GM18868 (cell line): ENCODE results near the gene FBXO47.

Source experiments
- ATAC-seq: cut with Tn5 transposase; IDR thresholded peaks from one replicate; pipeline ENCODE4 v1.9.1; 2021; ENCODE audit warnings: mild to moderate bottlenecking, moderate library complexity; ENCODE audit not compliant: unreplicated experiment

The FBXO47 gene, protein sequence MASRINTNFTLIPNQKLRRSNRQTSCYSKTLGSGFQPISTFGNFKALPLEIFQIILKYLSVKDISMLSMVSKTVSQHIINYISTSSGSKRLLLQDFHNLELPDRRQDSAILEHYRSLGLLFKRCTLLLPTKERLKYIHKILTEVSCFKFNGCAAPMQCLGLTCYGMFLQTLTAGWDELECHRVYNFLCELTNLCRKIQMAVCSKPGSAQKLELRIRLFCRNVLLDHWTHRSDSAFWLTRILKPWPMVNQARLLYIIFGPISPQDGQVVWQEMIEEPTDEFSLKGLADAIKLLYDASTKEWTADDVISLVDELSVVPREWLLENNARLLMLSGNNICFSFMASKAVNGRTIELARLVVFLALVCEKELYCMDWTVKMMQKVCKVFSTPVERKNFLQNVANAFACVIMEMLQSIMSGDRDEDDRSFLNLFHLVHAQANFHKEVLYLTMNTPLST

DNA sequence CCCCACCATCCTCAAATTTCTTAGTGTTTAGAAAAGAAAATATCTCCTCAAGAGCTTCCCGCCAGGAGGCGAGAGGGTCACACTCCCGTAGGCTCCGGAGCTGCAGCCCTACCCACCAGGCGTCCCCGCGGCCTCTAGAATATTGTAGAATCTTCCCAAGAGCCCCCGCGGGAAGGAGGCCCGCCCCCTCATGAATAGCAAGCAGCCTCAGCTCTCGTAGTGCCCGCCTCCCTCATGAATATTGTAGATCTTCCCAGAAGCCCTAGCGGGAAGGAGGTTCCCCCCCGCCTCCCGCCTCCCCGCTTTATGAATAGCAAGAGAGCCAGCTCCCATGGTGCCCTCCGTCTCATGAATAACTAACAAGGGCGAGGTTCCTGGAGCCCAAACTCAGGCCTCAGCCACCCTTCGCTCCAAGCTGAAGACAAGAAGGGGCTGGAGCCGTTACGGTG lies at the start of gene FBXO47:
Gene FBXO47, minus strand, starts transcription at position 114 of the 449 bp plus-strand sequence. CDS start 4,378 bp downstream, outside the sequence.
- ATAC-seq, result no peak

- ATAC-seq, result no peak
Measured at GRCh38 chr17:39016193-39017153, 49.3 kb upstream of the FBXO47 start.

- ATAC-seq, result no peak
Measured at GRCh38 chr17:39015546-39015935, 48.3 kb upstream of the FBXO47 start.

DNA sequence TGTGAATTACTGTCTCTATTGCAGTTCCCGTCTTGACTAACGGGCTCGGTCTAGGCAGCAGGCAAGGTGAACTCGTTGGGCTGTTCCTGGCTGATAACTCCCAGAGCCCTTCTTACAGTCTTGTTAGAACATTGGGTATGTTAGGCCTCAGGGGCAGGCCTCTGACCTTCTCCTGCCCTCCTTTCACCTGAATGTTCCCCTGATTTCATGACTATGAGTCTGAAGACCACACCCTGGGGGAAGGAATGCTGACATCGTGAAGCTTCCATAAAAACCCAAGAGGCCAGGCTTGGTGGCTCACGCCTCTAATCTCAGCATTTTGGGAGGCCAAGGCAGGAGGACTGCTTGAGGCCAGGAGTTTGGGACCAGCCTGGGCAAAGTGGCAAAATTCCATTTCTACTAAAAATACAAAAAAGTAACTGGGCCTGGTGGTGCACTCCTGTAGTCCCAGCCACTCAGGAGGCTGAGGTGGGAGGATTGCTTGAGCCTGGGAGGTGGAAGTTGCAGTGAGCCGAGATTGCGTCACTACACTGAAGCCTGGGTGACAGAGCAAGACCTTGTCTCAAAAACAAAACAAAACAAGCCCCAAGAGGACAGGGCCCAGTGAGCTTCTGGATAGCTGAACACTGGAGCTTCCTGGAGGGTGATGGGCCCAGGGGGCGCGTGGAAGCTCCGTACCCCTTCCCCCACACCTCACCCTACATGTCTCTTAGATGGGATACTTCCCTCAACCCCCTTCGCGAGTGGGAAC lies 47.8 kb upstream of the FBXO47 start:
- ATAC-seq, result no peak

- no peak for ATAC-seq
Measured at GRCh38 chr17:39014044-39014794, 47.0 kb upstream of the FBXO47 start.

GRCh38 chr17:39012725-39013124 lies 45.5 kb upstream of the FBXO47 start:
- no peak for ATAC-seq

GRCh38 chr17:39011907-39012468 lies 44.8 kb upstream of the FBXO47 start:
- no peak for ATAC-seq

DNA sequence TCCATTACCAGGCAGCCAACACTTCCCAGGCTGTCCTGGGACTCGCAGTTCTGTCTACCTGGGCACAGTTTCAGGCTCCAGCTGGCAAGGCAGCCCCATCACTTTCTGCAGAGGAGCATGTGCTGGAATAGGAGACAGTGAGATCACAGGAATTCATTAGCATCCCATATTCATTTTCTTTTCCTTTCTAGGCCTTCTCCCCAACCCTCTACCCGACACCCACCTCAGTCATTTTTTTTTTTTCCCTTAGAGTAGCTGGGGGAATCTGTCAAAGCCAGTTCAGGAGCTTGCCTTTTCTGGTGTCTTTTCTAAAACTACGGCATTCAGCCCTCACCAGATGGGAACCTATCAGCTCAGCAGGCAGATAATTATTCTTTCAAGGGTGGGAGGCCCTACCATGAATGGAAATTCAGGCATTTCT lies 42.4 kb upstream of the FBXO47 start:
- no peak for ATAC-seq

DNA sequence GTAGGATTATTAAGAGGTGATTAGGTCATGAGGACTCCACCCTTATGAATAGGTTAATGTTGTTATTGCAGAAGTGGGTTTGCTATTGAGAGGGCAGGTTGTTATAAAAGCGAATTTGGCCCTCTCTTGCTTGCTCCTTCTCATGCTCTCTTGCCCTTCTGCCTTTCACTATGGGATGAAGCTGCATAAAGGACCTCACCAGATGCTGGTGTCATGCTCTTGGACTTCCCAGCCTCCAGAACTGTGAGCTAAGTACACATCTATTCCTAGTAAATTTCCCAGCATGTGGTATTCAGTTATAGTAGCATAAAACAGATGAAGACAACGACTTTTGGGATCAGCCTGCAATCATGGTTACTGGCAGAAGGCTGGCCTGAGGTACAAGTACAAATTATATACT lies 41.4 kb upstream of the FBXO47 start:
- no peak for ATAC-seq

DNA sequence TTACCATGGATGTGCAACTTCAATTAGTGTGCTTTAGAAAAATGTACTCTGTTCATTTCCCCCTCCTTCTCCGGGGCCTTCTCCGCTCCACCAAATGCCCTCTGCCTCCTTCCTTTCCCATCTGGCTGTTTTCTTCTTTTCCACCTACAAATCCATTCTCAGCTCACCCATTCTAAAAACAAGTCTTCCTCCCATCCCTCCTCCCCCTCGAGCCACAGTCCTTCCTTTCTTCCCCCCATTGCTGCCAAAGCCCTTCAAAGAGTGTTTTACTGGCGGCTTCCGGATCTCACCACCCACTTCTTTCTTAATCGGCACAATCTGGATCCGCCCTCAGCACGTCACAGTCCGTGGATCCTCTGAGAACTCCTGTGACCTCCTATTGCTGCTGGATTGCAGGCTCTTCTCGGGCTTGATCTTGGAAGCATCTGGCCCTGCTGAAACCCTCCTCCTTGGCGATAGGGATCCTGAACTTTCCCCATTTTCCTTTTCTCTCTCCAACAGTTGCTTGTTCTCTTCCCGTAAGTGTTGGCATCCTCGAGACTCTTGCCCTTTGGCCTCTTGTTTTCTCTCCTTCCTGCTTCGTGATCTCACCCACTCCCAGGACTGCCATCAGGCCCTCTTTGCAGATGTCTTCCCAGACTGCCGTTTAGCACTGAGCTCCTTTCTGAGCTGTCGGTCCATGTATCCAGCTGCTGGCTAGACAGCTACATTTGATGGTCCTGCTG lies 36.0 kb upstream of the FBXO47 start:
- no peak for ATAC-seq

GRCh38 chr17:39001703-39002637 lies 34.8 kb upstream of the FBXO47 start:
- ATAC-seq, result no peak

DNA sequence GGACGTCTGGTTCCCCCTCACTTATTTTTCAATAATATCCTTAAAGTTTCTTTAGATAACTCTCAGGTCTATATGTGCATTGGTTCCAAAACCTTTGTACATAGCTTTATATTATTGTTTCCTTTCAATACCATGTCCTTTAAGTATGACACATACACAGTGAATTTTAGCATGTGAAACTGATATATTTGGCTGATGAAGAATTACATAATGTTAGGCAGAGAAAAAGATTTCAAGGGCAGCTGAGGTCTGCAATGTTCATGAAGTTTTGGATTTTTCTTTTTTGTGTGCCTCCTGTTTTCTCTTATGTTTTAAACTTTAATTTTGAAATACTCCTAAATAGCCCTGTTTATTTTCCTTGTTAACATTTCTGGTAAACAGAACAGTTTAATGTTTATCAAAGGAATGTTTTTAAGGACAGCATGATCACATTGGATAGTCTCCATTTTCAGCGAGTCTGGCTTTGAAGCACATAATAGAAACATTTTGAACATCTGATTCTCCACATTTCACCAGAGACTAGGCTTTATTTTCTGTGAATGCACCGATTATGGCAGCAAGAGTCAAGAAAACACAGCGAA lies 32.9 kb upstream of the FBXO47 start:
- ATAC-seq, result no peak

- ATAC-seq, result no peak
Measured at GRCh38 chr17:38996660-38997337, 29.6 kb upstream of the FBXO47 start.

DNA sequence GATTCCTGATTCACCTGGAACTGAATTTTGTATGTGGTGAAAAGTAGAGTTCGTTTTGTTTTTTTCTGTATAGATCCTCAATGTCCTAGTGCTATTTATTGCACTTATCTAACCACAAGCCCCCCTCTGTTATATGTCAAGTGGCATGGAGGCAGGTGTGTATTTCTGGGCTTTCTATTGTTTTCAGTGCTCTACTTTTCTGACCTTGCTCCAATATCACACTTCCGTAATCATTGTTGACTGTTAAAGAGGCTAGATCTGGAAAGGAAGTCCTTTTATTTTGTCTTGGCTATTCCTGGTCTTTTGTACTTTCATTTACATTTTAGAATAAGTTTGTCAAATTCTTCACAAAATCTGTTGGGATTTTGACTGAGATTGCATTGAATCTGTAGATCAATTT lies 26.8 kb upstream of the FBXO47 start:
- no peak for ATAC-seq

- ATAC-seq, result no peak
Measured at GRCh38 chr17:38984666-38985065, 17.5 kb upstream of the FBXO47 start.

DNA sequence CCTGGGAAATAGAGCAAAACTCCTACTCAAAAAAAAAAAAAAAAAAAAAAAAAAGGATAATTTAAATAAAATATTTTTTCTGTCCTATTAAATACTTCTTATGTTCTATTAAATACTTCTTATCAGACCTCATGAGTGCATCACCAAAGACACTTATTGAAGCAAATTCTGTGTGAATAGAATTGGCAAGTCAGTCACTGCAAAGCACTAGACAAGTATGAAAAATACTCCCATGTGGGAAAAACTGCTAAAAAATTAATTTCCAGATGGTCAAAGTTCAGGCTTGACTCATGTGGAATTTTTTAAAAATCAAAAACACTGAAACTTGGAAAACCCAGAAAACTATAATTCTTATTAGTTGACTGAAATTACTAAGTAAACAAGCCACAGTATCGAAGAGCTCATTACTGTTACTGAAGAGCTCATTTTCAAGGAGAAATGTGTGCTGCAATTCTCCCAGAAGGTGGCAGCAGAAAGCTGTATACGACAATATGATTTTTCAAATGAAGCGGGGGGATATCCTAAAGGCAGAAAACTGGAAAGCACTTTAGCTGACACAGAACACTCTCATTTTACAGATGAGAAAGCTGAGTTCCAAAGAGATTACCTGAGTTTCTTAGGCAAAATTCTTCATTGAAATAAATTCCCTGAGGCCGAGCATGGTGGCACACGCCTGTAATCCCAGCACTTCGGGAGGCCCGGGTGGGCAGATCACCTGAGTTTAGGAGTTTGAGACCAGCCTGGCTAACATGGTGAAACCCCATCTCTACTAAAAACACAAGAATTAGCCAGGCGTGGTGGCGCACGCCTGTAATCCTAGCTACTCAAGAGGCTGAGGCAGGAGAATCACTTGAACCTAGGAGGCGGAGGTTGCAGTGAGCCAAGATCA lies 15.9 kb upstream of the FBXO47 start:
- no peak for ATAC-seq
